HepG2 (cell line): ENCODE measurements around the gene MAN2A2. TPM values are rescaled to one million over a fixed set of nuclear protein-coding genes. Genes with fewer than 3 reads are reported as not detected.

ENCODE experiments used
- FOSL2 ChIP-seq: sonication (generic); formaldehyde crosslinking; IDR thresholded peaks from 2 replicates; pipeline ENCODE4 v1.4.0; 2020; ENCODE audit warnings: missing genetic modification reagents
- GPN1 ChIP-seq: sonication (generic); formaldehyde crosslinking; IDR thresholded peaks from 2 replicates; pipeline ENCODE4 v1.5.1; 2020; ENCODE audit warnings: missing genetic modification reagents, borderline replicate concordance
- HNRNPK ChIP-seq: fragments of 200-400 bp; formaldehyde crosslinking; IDR thresholded peaks from 2 replicates; pipeline ENCODE4 v1.6.1; 2018; ENCODE audit warnings: low read length, low read depth, moderate library complexity, mild to moderate bottlenecking; ENCODE audit not compliant: poor library complexity, severe bottlenecking
- KLF6 ChIP-seq: IDR thresholded peaks from 2 replicates; pipeline ENCODE4 v1.8.0; 2016; ENCODE audit warnings: missing biosample characterization, missing genetic modification reagents
- MAF1 ChIP-seq: sonication (generic); formaldehyde crosslinking; IDR thresholded peaks from 2 replicates; pipeline ENCODE4 v1.5.0; 2020; ENCODE audit warnings: missing genetic modification reagents, borderline replicate concordance
- NAIF1 ChIP-seq: sonication (generic); formaldehyde crosslinking; IDR thresholded peaks from 2 replicates; pipeline ENCODE4 v1.5.0; 2020; ENCODE audit warnings: mild to moderate bottlenecking, missing genetic modification reagents, borderline replicate concordance
- NR2C2 ChIP-seq: sonication (generic); formaldehyde crosslinking; IDR thresholded peaks from 2 replicates; pipeline ENCODE4 v1.4.0; 2020; ENCODE audit warnings: missing genetic modification reagents, mild to moderate bottlenecking, moderate library complexity, borderline replicate concordance
- POLR2AphosphoS5 ChIP-seq: IDR thresholded peaks from 2 replicates; pipeline ENCODE4 v1.6.1; 2012; ENCODE audit warnings: low read depth, low read length
- SOX6 ChIP-seq, 2 experiments: fragments of 450-650 bp in 1 of 2; sonication (generic) in 1 of 2; formaldehyde crosslinking in 1 of 2; IDR thresholded peaks; 2 replicates each; pipeline versions ENCODE4 v1.4.0 to v1.6.1; 2017 to 2020; ENCODE audit warnings: antibody characterized with exemption in 1 of 2, mild to moderate bottlenecking in 1 of 2, missing genetic modification reagents in 1 of 2
- SP4 ChIP-seq: sonication (generic); formaldehyde crosslinking; IDR thresholded peaks from 2 replicates; pipeline ENCODE4 v1.8.1; 2023; ENCODE audit warnings: mild to moderate bottlenecking, missing genetic modification reagents
- SRF ChIP-seq: IDR thresholded peaks from 2 replicates; pipeline ENCODE4 v1.6.1; 2011; ENCODE audit warnings: mild to moderate bottlenecking, low read depth, low read length, moderate library complexity
- ZBTB4 ChIP-seq: sonication (generic); formaldehyde crosslinking; IDR thresholded peaks from 2 replicates; pipeline ENCODE4 v1.4.0; 2020; ENCODE audit warnings: missing genetic modification reagents, mild to moderate bottlenecking, borderline replicate concordance
- ZFP91 ChIP-seq: sonication (generic); formaldehyde crosslinking; IDR thresholded peaks from 2 replicates; pipeline ENCODE4 v1.9.0; 2022; ENCODE audit warnings: missing genetic modification reagents, mild to moderate bottlenecking, borderline replicate concordance
- ZNF3 ChIP-seq: IDR thresholded peaks from 2 replicates; pipeline ENCODE4 v1.7.0; 2017; ENCODE audit warnings: inconsistent platforms
- ZNF556 ChIP-seq: sonication (generic); formaldehyde crosslinking; IDR thresholded peaks from 2 replicates; pipeline ENCODE4 v1.4.0; 2020; ENCODE audit warnings: mild to moderate bottlenecking, missing genetic modification reagents, borderline replicate concordance
- ZNF576 ChIP-seq: sonication (generic); formaldehyde crosslinking; IDR thresholded peaks from 2 replicates; pipeline ENCODE4 v1.4.0; 2020; ENCODE audit warnings: mild to moderate bottlenecking, missing genetic modification reagents
- ZSCAN20 ChIP-seq: sonication (generic); formaldehyde crosslinking; IDR thresholded peaks from 2 replicates; pipeline ENCODE4 v1.4.0; 2020; ENCODE audit warnings: missing genetic modification reagents, mild to moderate bottlenecking, borderline replicate concordance
- polyA plus RNA-seq, 8 experiments: library from polyadenylated mRNA; depleted of rRNA in 3 of 8; stranded (reverse) in 7 of 8; unstranded in 1 of 8; fragments of >200 nt; fragmentation: Illumina TruSeq in 4 of 8; extraction: Trizol in 4 of 8; gene quantifications; 2 replicates each; pipeline versions ENCODE4 v1.2.1 to v1.2.3, GENCODE V29; 2011 to 2016; ENCODE audit warnings: low read depth in 4 of 8, missing spikeins in 1 of 8, mixed read lengths in 1 of 8; ENCODE audit not compliant: insufficient read depth in 1 of 8
- total RNA-seq, 5 experiments: library from RNA; depleted of rRNA; stranded (reverse); fragments of >200 nt; fragmentation: Illumina TruSeq; extraction: Trizol; gene quantifications; 2 replicates each; pipeline ENCODE4 v1.2.3, GENCODE V29; 2016; ENCODE audit warnings: low read depth in 1 of 5

MAN2A2 gene
- total and polyA plus RNA-seq, 2 of the 13 experiments (the other 11 are each of a cell fraction or from before 2014, with no cell fraction given), result 17.5 to 51.5 TPM

- TF ChIP-seq HNRNPK, result no peak
- no peak for TF ChIP-seq ZBTB4 (CRISPR knock-in tag)
- peak; percentile 58; the same call in 1 of the 2 replicates for TF ChIP-seq NR2C2 (CRISPR knock-in tag)
- no peak for TF ChIP-seq SOX6 (IDR thresholded peaks at IDR 0.05)
- TF ChIP-seq SOX6 (CRISPR knock-in tag; IDR thresholded peaks at IDR 0.05), result peak; percentile 90
- TF ChIP-seq ZSCAN20 (CRISPR knock-in tag), result no peak
- no peak for TF ChIP-seq GPN1
- TF ChIP-seq KLF6, result peak; percentile 73; the same call in 1 of the 2 replicates
- no peak for TF ChIP-seq SP4 (CRISPR knock-in tag)
- TF ChIP-seq ZNF576, result no peak
- no peak; the same call in 1 of the 2 replicates for TF ChIP-seq ZNF556
- no peak for TF ChIP-seq ZNF3 (CRISPR knock-in tag)
- no peak for TF ChIP-seq ZFP91
- peak; percentile 54; the same call in 1 of the 2 replicates for TF ChIP-seq NAIF1 (CRISPR knock-in tag)
- peak; percentile 97 for TF ChIP-seq FOSL2
- no peak for TF ChIP-seq SRF
- TF ChIP-seq MAF1 (CRISPR knock-in tag), result no peak
- no peak for TF ChIP-seq POLR2AphosphoS5
These were observed 42.0 kb upstream of the MAN2A2 start (continued) for GRCh38 chr15:90860942-90861675.
